Brain pericyte (primary cell): ENCODE results near the gene PDZD2.

ENCODE experiments used
- DNase-seq: peaks from one replicate; pipeline ENCODE4 v3.0.0-alpha.2; 2012; ENCODE audit warnings: low read depth, low spot score

PDZD2 gene

GRCh38 chr5:31863991-31864411, 225.1 kb downstream of the PDZD2 start:
- DNase-seq = peak; percentile 10

GRCh38 chr5:31866166-31866565, 227.2 kb downstream of the PDZD2 start:
- no peak for DNase-seq

- no peak for DNase-seq
These were observed 228.3 kb downstream of the PDZD2 start for GRCh38 chr5:31867219-31867618.

GRCh38 chr5:31880449-31880848, 241.5 kb downstream of the PDZD2 start:
- DNase-seq = no peak

GRCh38 chr5:31884896-31885295, 246.0 kb downstream of the PDZD2 start:
- DNase-seq = no peak

- DNase-seq = no peak
These were observed 247.3 kb downstream of the PDZD2 start for GRCh38 chr5:31886206-31886605.

GRCh38 chr5:31887556-31887955, 248.6 kb downstream of the PDZD2 start:
- no peak for DNase-seq

- DNase-seq = no peak
These were observed 249.6 kb downstream of the PDZD2 start for GRCh38 chr5:31888564-31888963.

- DNase-seq = no peak
These were observed 250.2 kb downstream of the PDZD2 start for GRCh38 chr5:31889001-31889561.

GRCh38 chr5:31890046-31890445, 251.1 kb downstream of the PDZD2 start:
- DNase-seq = no peak

- DNase-seq = peak; percentile 20
These were observed 255.2 kb downstream of the PDZD2 start for GRCh38 chr5:31894141-31894540.

GRCh38 chr5:31895199-31895820, 256.4 kb downstream of the PDZD2 start:
- DNase-seq = no peak

GRCh38 chr5:31898036-31898632, 259.2 kb downstream of the PDZD2 start:
- DNase-seq = no peak

GRCh38 chr5:31900296-31900865, 261.4 kb downstream of the PDZD2 start:
- DNase-seq = no peak

- DNase-seq = no peak
These were observed 263.0 kb downstream of the PDZD2 start for GRCh38 chr5:31901807-31902530.

- no peak for DNase-seq
These were observed 269.5 kb downstream of the PDZD2 start for GRCh38 chr5:31908396-31908795.

GRCh38 chr5:31909073-31909472, 270.1 kb downstream of the PDZD2 start:
- no peak for DNase-seq

GRCh38 chr5:31911291-31912265, 272.6 kb downstream of the PDZD2 start:
- DNase-seq = no peak

GRCh38 chr5:31913808-31914207, 274.9 kb downstream of the PDZD2 start:
- DNase-seq = no peak

GRCh38 chr5:31916327-31916726, 277.4 kb downstream of the PDZD2 start:
- DNase-seq = no peak

- DNase-seq = no peak
These were observed 279.8 kb downstream of the PDZD2 start for GRCh38 chr5:31918739-31919138.
